ENCODE measurements around the gene ADAM19.
A peak's percentile ranks its signal among the peaks of the same experiment; 100 is the strongest.

ADAM19 gene

GRCh38 chr5:157597277-157597676 lies 21.7 kb upstream of the ADAM19 start:
- DNase-seq (ENCODE audit: low read depth in 2 of 3, low spot score in 2 of 3): no peak

GRCh38 chr5:157596487-157596886 lies 20.9 kb upstream of the ADAM19 start:
- no peak for DNase-seq (ENCODE audit: low read depth in 2 of 3, low spot score in 2 of 3)

GRCh38 chr5:157594675-157595459 lies 19.3 kb upstream of the ADAM19 start:
- no peak for DNase-seq (ENCODE audit: low read depth in 2 of 3, low spot score in 2 of 3)

- no peak for DNase-seq (ENCODE audit: low read depth in 2 of 3, low spot score in 2 of 3)
These were observed 18.7 kb upstream of the ADAM19 start for GRCh38 chr5:157594257-157594656.

DNA sequence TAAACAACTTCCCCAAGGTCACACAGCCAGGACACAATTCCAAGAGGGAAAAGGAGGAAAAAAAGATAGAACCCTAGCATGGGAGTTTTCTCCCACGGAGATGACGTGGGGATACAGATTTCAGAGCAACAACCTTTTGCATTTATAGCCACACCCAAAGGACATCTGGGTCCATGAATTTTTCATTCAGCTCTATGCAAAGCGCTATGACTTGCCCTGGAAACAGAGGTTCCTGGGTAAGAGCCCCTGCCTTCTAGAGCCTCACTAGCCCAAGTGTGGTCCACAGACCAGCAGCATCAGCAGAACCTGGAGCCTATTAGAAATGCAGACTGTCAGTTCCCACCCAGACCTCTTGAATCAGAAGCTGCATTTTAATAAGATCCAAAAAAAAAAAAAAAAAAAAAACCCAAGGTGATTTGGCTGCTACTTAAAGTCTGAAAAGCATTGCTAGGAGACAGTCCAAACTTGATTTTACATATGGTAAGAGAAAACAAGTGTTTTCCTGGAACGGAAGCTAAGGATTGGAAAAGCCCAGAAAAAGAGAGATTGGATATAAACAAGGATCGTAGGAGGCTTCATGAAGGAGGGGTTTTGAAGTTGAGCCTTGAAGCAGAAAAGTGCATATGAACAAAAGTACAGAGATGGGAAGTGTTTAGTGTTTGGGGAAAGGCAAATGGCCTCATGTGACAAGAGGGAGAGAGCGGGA lies 17.6 kb upstream of the ADAM19 start:
- DNase-seq (ENCODE audit: low read depth in 2 of 3, low spot score in 2 of 3): no peak

DNA sequence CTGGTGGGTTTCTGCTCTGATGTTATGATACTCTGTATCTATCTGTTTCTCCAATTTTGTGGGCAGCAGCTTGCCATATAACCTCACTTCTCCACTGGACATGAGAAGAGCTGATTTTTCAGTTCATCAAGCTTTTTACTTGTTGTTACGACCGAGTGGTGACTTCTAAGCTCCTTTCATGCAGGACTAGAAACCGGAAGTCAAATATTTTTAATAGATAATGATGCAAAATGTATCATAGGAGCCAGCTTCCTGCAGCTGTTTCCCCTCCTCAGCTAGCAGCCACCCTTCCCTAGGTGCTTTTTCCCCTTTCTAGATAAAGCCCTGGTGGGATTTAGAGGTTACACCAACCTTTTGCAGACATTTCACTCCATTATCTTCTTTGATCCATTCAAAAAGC lies 17.0 kb upstream of the ADAM19 start:
- no peak for DNase-seq (ENCODE audit: low read depth in 2 of 3, low spot score in 2 of 3)

DNA sequence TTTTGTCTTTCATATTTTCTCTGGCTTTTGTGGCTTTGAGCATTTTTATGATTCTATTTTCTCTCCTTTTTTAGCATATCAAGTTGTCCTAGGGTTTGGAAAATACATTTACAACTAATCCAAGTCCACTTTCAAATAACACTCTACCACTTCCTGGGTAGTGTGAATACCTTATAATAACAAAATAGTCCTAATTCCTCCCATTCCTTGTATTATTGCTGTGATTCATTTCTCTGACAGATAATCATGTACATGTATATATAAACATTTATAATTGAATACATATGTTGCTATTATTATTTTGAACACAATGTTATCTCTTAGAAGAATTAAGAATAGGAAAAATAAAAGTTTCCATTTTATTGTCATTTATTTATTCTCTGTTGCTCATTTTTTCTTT lies 14.9 kb upstream of the ADAM19 start:
- DNase-seq (ENCODE audit: low read depth in 2 of 3, low spot score in 2 of 3): no peak

GRCh38 chr5:157584628-157585027 lies 9.1 kb upstream of the ADAM19 start:
- DNase-seq (ENCODE audit: low read depth in 2 of 3, low spot score in 2 of 3): no peak

DNA sequence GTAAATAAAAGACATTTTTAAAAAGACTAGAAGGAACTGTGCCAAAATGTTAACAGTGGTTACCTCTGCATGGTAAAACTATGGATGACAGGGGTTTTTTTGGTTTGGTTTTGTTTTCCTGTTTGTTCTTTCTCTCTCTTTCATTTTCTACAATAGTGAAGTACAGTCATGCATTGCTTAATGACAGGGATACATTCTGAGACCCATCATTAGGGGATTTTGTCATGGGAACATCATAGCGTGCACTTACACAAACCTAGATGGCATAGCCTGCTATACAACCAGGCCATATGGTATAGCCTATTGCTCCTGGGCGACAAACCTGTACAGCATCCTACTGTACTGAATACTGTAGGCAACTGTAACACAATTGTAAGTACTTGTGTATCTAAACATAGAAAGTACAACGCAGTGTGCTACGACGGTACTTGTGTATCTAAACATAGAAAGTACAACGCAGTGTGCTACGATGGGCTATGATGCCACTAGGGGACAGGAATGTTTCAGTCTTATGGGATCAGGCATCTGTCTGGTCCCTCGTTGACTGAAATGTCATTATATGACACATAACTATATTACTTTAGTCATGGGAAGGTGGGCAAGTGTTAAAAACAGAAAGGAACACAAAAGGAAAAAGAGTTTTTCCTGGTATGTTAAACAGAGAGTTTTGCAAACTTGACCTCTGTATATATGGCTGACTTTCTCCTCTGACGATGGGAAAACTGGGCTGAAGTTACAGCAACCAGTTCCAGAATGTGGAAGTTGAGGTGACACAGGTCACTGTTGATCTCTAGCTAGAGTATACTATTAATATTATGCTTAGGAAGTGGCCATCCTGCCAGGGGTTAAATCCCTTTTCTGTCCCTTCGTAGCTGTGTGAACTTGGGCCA lies 7.4 kb upstream of the ADAM19 start:
- DNase-seq (ENCODE audit: low read depth in 2 of 3, low spot score in 2 of 3): no peak

DNA sequence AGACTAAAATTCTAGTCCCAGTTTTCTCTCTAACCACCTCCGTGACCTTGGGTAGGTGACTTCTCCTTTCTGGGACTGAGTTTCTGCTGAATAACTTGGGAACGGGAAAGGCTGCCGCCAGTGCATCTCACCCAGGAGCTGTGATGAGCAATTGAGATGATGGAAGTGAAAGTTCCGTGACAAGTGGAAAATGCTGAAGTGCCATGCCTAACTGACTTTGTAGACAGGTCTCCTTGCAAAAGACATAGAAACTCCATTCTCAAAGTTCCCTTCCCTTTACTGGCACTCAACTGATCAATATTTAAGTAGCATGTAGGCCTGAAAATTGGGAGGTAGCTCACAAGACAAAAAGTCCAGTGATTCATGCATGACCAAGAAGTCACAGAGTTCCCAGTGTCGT lies 6.3 kb upstream of the ADAM19 start:
- DNase-seq (ENCODE audit: low read depth in 2 of 3, low spot score in 2 of 3): no peak

- no peak for DNase-seq (ENCODE audit: low read depth in 2 of 3, low spot score in 2 of 3)
These were observed 2.7 kb upstream of the ADAM19 start for GRCh38 chr5:157578079-157578780.

DNA sequence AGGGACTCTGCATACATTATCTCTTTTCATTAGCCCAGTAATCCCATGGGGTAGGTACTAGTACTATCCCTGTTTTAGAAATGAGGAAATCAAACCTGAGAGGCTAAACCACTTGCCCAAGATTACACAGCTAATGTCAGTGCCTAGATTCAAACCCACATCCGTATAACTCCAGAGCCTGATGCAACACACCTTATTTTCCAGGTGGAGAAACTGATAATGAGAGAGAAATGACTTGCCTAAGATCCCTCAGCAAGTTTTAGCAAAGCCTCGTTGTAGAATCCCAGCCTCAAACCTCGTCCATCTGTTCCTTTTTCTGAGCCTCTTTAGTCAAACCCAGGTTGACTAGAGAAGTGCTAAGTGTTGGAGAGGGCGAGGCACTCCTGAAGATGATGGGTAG lies 1.1 kb upstream of the ADAM19 start:
- no peak for DNase-seq (ENCODE audit: low read depth in 2 of 3, low spot score in 2 of 3)

- peak in 1 of 3 experiments; percentile 11 for DNase-seq (ENCODE audit: low read depth in 2 of 3, low spot score in 2 of 3)
These were observed 857 bp downstream of the ADAM19 start for GRCh38 chr5:157574456-157575380.

GRCh38 chr5:157571357-157571827 lies 4.2 kb downstream of the ADAM19 start:
- no peak for DNase-seq (ENCODE audit: low read depth in 2 of 3, low spot score in 2 of 3)

GRCh38 chr5:157570531-157571200 lies 4.9 kb downstream of the ADAM19 start:
- no peak for DNase-seq (ENCODE audit: low read depth in 2 of 3, low spot score in 2 of 3)

- DNase-seq (ENCODE audit: low read depth in 2 of 3, low spot score in 2 of 3): no peak
These were observed 6.9 kb downstream of the ADAM19 start for GRCh38 chr5:157568720-157569119.

DNA sequence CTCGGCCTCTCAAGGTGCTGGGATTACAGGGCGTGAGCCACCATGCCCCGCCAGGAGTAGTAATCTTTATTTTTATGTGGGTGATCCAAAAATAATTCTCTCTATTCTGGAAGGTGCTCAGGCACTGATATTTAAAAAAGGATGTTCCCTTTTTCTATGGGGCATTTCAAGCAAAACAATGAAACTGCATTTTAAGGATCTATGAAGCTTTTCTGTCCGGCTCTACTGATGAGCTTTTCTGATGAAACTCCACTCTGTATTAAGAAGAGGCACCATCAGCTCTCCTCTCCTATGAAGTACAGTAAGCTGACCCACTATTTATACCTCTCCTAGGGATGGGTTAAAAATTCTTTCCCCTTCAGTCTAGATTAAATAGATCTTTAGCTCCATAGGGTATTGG lies 7.4 kb downstream of the ADAM19 start:
- no peak for DNase-seq (ENCODE audit: low read depth in 2 of 3, low spot score in 2 of 3)

DNA sequence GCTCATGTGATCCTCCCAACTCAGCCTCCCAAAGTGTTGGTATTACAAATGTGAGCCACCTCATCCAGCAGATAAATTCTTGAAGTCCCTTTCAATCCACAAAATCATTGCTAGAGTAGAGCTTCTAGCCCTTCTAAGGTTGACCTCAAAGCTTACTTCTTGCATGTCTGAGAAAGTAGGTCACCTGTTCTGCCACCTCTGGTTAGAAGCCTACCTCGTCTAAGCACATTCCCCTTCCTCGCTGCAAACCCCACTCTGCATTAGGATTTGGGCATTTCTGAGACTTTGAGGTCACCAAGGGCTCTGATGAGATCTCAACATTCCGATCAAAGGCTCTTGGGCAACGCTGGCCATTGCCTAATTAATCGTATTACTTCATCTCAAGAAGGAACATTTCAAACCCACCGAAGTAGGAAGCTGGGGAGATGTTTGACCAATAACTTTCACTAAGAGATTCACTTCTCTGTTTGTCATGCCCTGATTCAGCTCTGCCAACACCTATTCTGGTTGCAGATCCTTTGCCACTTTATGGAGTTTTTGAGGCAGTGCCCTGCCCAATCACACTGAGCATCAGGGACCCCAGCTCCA lies 8.6 kb downstream of the ADAM19 start:
- DNase-seq (ENCODE audit: low read depth in 2 of 3, low spot score in 2 of 3): no peak

Data from activated CD8-positive, alpha-beta memory T cell treated with anti-CD3 and anti-CD28 coated beads for 48 hours (primary cell).